Breast epithelium (tissue), 4 donors: ENCODE measurements around the gene KIAA0232. TPM values are rescaled to one million over a fixed set of nuclear protein-coding genes. Genes with fewer than 3 reads are reported as not detected.

Source experiments
- DNase-seq, 2 donors: peaks; one replicate each; pipeline ENCODE4 v3.0.0-alpha.2; 2019; ENCODE audit warnings: low spot score in 2 of 2
- H3K27ac ChIP-seq, 2 donors: fragments of 200-600 bp; sonication (generic) in 1 of 2; one replicate each; pipeline ENCODE4 v1.5.1; 2016 to 2019; ENCODE audit warnings: mild to moderate bottlenecking in 1 of 2
- H3K27me3 ChIP-seq, 2 donors: fragments of 200-600 bp; sonication (generic) in 1 of 2; one replicate each; pipeline versions ENCODE4 v1.5.1 to v1.6.0; 2017 to 2019; ENCODE audit warnings: control low read depth in 1 of 2, mild to moderate bottlenecking in 1 of 2
- H3K36me3 ChIP-seq: fragments of 200-600 bp; one replicate; pipeline ENCODE4 v1.5.1; 2019
- H3K4me1 ChIP-seq, 2 donors: fragments of 200-600 bp; sonication (generic); one replicate each; pipeline ENCODE4 v1.5.1; 2016 to 2019; ENCODE audit warnings: control low read depth in 1 of 2
- H3K4me3 ChIP-seq, 3 donors: fragments of 200-600 bp; sonication (generic); 1 replicate in 2 of 3; 2 replicates in 1 of 3; pipeline ENCODE4 v1.5.1; 2016 to 2019; ENCODE audit warnings: mild to moderate bottlenecking in 3 of 3, moderate library complexity in 2 of 3
- H3K9me3 ChIP-seq, 2 donors: fragments of 200-600 bp; sonication (generic) in 1 of 2; one replicate each; pipeline ENCODE4 v1.5.1; 2016 to 2019; ENCODE audit warnings: control low read depth in 1 of 2
- POLR2A ChIP-seq: fragments of 450-650 bp; IDR thresholded peaks from one replicate; pipeline ENCODE4 v1.6.1; 2016; ENCODE audit warnings: antibody characterized with exemption, mild to moderate bottlenecking, moderate library complexity
- POLR2AphosphoS5 ChIP-seq, 3 donors: sonication (generic); formaldehyde crosslinking; IDR thresholded peaks; one replicate each; pipeline ENCODE4 v1.6.1; 2017; ENCODE audit warnings: antibody characterized with exemption in 3 of 3
- intact Hi-C: fragments of 100-400 bp; cut with DNase I; formaldehyde crosslinking; loops from one replicate; pipeline ENCODE4 v1.15.1; 2023; ENCODE audit warnings: low total_unique reads
- total RNA-seq, 3 donors: library from RNA; depleted of rRNA; stranded (reverse); fragments of >200 nt; gene quantifications; one replicate each; pipeline ENCODE4 v1.1.0, GENCODE V29; 2016
- TF ChIP-seq, protein P1 (sequence below), 3 donors: fragments of 450-650 bp; IDR thresholded peaks; one replicate each; pipeline ENCODE4 v1.5.1; 2016 to 2017; ENCODE audit warnings: antibody characterized with exemption in 3 of 3, mild to moderate bottlenecking in 3 of 3, moderate library complexity in 3 of 3

The KIAA0232 gene
- total RNA-seq, 3 donors from 2014 or later = 31.5 to 40.8 (median 31.7) TPM

DNA sequence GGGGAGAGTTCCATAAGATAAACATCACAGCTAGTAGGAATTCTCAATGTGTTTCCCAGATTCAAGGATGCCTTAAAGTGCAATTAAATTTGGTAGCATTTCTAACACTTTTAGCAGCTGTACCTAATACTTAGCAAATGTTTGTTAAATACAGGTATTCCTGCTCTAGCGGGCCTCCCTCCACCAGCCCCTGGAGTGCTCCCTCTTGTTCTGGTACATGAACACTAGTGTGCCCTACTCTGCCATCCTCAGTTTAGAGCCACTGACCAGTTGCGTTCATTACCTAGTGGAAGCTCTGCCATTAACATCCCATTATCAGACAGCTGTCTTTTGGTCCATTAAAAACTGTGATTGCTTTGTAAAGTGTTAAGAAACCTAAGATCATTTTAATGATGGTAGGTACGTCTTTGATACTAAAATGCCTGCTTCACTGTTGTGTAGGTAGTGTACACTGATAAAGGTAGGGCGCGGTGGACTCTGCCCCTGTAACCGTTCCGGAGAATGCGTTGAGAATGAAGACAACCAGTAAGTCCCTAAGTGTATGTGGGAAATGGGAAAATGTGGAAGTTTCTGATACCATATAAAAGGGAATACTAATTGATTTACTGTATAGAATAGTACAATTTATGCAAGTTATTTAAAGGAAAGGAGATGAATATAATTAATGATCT is 21.7 kb downstream of the KIAA0232 start:
- Histone ChIP-seq H3K27ac (no peak overlapping the region), H3K4me1 (no peaks in the 10 kb centered on the region), H3K27me3 (no peaks in the 10 kb centered on the region), H3K4me3 (no peak overlapping the region), H3K36me3 (no peaks in the 10 kb centered on the region), H3K9me3 (no peaks in the 10 kb centered on the region)
- intact Hi-C loops = loop anchor here (10.0 kb wide), 1 partner anchor 1661 kb away; no protein-coding TSS in a partner anchor
- TF ChIP-seq POLR2A (no peak), POLR2AphosphoS5 (IDR thresholded peaks at IDR 0.05) (no peak)
- TF ChIP-seq, protein P1, sequence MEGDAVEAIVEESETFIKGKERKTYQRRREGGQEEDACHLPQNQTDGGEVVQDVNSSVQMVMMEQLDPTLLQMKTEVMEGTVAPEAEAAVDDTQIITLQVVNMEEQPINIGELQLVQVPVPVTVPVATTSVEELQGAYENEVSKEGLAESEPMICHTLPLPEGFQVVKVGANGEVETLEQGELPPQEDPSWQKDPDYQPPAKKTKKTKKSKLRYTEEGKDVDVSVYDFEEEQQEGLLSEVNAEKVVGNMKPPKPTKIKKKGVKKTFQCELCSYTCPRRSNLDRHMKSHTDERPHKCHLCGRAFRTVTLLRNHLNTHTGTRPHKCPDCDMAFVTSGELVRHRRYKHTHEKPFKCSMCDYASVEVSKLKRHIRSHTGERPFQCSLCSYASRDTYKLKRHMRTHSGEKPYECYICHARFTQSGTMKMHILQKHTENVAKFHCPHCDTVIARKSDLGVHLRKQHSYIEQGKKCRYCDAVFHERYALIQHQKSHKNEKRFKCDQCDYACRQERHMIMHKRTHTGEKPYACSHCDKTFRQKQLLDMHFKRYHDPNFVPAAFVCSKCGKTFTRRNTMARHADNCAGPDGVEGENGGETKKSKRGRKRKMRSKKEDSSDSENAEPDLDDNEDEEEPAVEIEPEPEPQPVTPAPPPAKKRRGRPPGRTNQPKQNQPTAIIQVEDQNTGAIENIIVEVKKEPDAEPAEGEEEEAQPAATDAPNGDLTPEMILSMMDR (IDR thresholded peaks at IDR 0.05) = no peak
- DNase-seq = no peak

DNA sequence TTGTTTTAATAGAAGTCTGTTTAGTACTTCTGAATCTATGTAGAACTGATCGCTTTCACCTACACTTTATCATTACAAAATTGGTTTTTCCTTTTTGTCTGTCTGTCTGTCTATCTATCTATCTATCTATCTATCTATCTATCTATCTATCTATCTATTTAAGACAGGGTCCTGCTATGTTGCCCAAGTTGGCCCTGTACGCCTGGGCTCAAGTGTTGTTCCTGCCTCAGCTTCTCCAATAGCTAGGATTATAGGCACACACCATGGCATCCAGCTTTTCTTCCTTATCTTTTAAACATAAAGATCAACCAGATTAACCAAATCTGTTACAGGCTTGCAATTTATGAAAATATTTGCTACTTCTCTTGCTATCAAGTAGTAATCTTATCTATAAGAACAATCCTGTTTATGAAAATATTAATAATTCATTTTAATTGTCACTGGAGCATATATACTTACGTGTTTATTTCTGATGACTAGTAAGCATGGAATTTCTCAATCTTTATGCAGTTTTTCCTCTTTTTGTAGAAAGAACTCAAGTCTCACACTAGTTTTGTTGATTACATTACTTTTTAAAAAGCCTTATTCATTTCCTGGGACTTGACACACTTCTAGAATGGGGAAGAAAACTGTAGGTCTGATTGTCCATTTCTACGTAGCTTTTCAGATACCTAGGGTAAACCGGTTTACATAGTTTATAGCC is 24.5 kb downstream of the KIAA0232 start:
- no peaks in the 10 kb centered on the region for H3K36me3 ChIP-seq
- H3K9me3 ChIP-seq = no peaks in the 10 kb centered on the region
- H3K27ac ChIP-seq = no peak overlapping the region
- H3K4me1 ChIP-seq = no peaks in the 10 kb centered on the region
- DNase-seq = no peak
- H3K4me3 ChIP-seq = no peak overlapping the region
- TF ChIP-seq, protein P1 (IDR thresholded peaks at IDR 0.05) = no peak
- H3K27me3 ChIP-seq = no peaks in the 10 kb centered on the region
- intact Hi-C loops = loop anchor here (10.0 kb wide), 1 partner anchor 1658 kb away; no protein-coding TSS in a partner anchor

DNA sequence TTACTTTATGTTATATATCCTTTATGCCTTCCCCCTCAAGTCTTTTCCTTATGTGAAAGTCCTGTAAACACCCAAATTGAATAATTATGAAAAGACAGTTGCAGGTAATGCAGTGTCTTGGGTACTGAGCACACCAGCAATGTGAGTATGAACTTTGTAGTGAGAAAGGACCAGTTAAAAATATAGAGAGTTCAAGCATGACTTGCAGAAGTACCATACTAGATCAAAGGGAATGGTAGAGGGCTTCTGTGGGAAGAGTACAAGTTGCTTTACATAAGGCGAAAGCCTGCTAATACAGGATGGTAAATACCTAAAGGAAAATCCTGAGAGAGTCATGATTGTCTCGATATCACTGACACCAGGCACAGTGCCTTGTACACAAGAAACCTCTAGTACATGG is 25.7 kb downstream of the KIAA0232 start:
- no peaks in the 10 kb centered on the region for H3K27me3 ChIP-seq
- DNase-seq = no peak
- TF ChIP-seq, protein P1 (IDR thresholded peaks at IDR 0.05) = no peak
- TF ChIP-seq POLR2AphosphoS5 (IDR thresholded peaks at IDR 0.05) = no peak
- no peak for TF ChIP-seq POLR2A
- H3K27ac ChIP-seq = no peak overlapping the region
- intact Hi-C loops = loop anchor here (10.0 kb wide), 1 partner anchor 1657 kb away; no protein-coding TSS in a partner anchor
- H3K4me1 ChIP-seq = no peaks in the 10 kb centered on the region
- H3K36me3 ChIP-seq = no peaks in the 10 kb centered on the region
- no peaks in the 10 kb centered on the region for H3K9me3 ChIP-seq
- H3K4me3 ChIP-seq = no peak overlapping the region

DNA sequence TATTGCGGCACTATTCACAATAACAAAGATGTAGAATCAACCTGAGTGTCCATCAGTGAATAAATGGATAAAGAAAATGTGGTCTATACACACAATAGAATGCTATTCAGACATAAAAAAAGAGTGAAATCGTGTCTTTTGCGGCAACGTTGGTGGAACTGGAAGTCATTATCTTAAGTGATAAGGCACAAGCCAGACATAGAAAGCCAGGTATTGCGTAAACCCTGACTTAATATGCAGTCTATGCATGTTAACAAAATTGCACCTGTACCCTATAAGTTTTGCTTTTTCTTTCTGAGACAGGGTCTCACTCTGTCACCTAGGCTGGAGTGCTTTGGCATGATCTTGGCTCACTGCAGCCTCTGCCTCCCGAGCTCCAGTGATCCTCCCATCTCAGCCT is 28.6 kb downstream of the KIAA0232 start:
- intact Hi-C loops = no loop called here
- DNase-seq = no peak

DNA sequence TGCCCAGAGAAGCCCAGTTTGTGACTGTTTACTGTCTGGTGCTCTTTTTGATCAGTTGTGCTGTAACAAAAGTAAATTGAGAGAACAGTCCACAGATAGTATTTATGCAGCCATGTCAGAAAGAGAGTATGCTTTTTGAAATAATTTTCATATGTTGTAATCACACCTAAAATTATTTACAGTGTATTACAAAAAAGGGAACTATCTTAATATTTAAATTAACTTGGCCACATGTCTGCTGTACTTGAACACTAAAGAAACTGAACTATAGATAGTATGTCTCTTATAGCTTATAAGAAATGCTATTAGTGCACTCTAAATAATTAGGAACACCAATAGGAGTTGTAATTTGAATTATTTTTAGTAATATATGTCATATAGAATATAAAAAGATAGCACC is 30.2 kb downstream of the KIAA0232 start:
- H3K9me3 ChIP-seq = no peaks in the 10 kb centered on the region
- no peak for DNase-seq
- no peaks in the 10 kb centered on the region for H3K4me1 ChIP-seq
- H3K4me3 ChIP-seq = no peak overlapping the region
- no peak overlapping the region for H3K27ac ChIP-seq
- no peaks in the 10 kb centered on the region for H3K36me3 ChIP-seq
- intact Hi-C loops = no loop called here
- TF ChIP-seq POLR2A (no peak), POLR2AphosphoS5 (IDR thresholded peaks at IDR 0.05) (no peak)
- TF ChIP-seq, protein P1 (IDR thresholded peaks at IDR 0.05) = no peak
- no peaks in the 10 kb centered on the region for H3K27me3 ChIP-seq

More for the DNA sequence above, 28.6 kb downstream of the KIAA0232 start:
- Histone ChIP-seq H3K27ac (no peak overlapping the region), H3K9me3 (no peaks in the 10 kb centered on the region), H3K4me3 (no peak overlapping the region), H3K27me3 (no peaks in the 10 kb centered on the region), H3K4me1 (no peaks in the 10 kb centered on the region), H3K36me3 (no peaks in the 10 kb centered on the region)
- TF ChIP-seq POLR2A (no peak), POLR2AphosphoS5 (IDR thresholded peaks at IDR 0.05) (no peak)
- TF ChIP-seq, protein P1 (IDR thresholded peaks at IDR 0.05) = no peak
